SJCRH30 (cell line): ENCODE results near the gene COL5A2. TPM values are rescaled to one million over a fixed set of nuclear protein-coding genes. Genes with fewer than 3 reads are reported as not detected.

ENCODE experiments used
- DNase-seq, 2 experiments: peaks; one replicate each; pipeline ENCODE4 v3.0.0-alpha.2; 2015 to 2020
- H3K27ac ChIP-seq: fragments of 250-450 bp; sonication (Bioruptor Pico); 2 replicates; pipeline ENCODE4 v1.5.1; 2020; ENCODE audit warnings: mild to moderate bottlenecking, moderate library complexity
- H3K27me3 ChIP-seq: fragments of 250-450 bp; sonication (Bioruptor Pico); 2 replicates; pipeline ENCODE4 v1.5.1; 2020; ENCODE audit warnings: mild to moderate bottlenecking, moderate library complexity
- H3K36me3 ChIP-seq: fragments of 250-450 bp; sonication (Bioruptor Pico); 2 replicates; pipeline ENCODE4 v1.5.1; 2020; ENCODE audit warnings: mild to moderate bottlenecking, moderate library complexity
- H3K4me1 ChIP-seq: fragments of 250-450 bp; sonication (Bioruptor Pico); 2 replicates; pipeline ENCODE4 v1.5.1; 2020; ENCODE audit warnings: mild to moderate bottlenecking, moderate library complexity
- H3K4me3 ChIP-seq: fragments of 250-450 bp; sonication (Bioruptor Pico); 2 replicates; pipeline ENCODE4 v1.5.1; 2020; ENCODE audit warnings: mild to moderate bottlenecking, moderate library complexity
- H3K9me3 ChIP-seq: fragments of 250-450 bp; sonication (Bioruptor Pico); replicated peaks from 2 replicates; pipeline ENCODE4 v1.5.1; 2020; ENCODE audit warnings: mild to moderate bottlenecking, moderate library complexity
- total RNA-seq: library from RNA; depleted of rRNA; stranded (reverse); fragments of >200 nt; shearing (Covaris generic); gene quantifications from 2 replicates; pipeline ENCODE4 v1.2.3, GENCODE V29; 2014

COL5A2 gene
- total RNA-seq, 1 experiment from 2014 or later = 218 TPM

DNA sequence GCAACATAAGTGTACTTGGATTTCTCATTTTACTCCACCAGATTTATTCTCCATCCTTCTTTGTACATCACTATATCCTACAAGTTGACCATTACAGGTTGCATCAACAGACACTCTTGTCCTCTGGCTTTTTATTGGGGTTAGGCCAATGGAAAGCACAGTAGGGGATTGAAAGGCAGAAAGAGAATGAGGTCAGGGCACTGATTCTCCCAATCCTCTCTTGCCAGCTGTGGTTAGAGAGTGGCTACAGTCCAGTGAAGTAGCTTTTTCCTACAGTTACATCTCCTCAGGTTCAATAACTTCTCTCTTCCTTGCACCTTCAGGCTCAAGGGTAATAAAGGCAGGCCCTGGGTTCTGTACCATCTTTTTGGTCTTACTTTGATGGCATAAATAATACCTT lies 20.2 kb upstream of the COL5A2 start:
- H3K4me3 ChIP-seq = no peak overlapping the region
- H3K4me1 ChIP-seq = peaks cover 5% of the 10 kb centered on the region
- no peak for DNase-seq
- H3K36me3 ChIP-seq = no peaks in the 10 kb centered on the region
- no peaks in the 10 kb centered on the region for H3K27me3 ChIP-seq
- H3K27ac ChIP-seq = no peak overlapping the region
- 0 out of 2 replicates have a peak, but pooled peaks cover 7% of the 10 kb centered on the region for H3K9me3 ChIP-seq

GRCh38 chr2:189192766-189193165 lies 13.2 kb upstream of the COL5A2 start:
- no peaks in the 10 kb centered on the region for H3K36me3 ChIP-seq
- DNase-seq = no peak
- no peaks in the 10 kb centered on the region for H3K27me3 ChIP-seq
- H3K27ac ChIP-seq = no peak overlapping the region
- H3K4me1 ChIP-seq = 0 out of 2 replicates have a peak, but pooled peaks cover 3% of the 10 kb centered on the region
- H3K4me3 ChIP-seq = no peak overlapping the region
- H3K9me3 ChIP-seq = 0 out of 2 replicates have a peak, but pooled peaks cover 7% of the 10 kb centered on the region

DNA sequence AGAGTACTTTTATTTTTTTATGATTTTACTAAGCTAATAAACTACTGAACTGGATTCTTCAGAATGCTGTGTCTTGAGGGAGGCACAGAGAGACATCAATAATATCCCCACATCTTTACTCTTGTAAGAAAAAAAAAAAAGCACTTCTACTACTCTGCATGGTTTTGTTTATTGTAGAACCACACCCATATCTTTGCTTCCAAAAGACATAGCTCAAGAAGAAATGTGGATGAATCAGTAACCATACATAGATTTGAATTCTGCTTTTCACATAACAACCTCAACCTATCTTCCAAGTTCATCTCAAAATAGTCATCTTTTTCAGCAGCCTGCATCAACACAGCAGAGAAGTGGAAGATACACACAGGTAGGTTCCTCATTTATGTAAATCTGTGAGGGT lies 12.2 kb upstream of the COL5A2 start:
- no peak for DNase-seq
- no peak overlapping the region for H3K27ac ChIP-seq
- no peaks in the 10 kb centered on the region for H3K27me3 ChIP-seq
- 0 out of 2 replicates have a peak, but pooled peaks cover 3% of the 10 kb centered on the region for H3K4me1 ChIP-seq
- no peaks in the 10 kb centered on the region for H3K36me3 ChIP-seq
- H3K9me3 ChIP-seq = 0 out of 2 replicates have a peak, but pooled peaks cover 3% of the 10 kb centered on the region
- no peak overlapping the region for H3K4me3 ChIP-seq

- Histone ChIP-seq H3K27me3 (no peaks in the 10 kb centered on the region), H3K36me3 (no peaks in the 10 kb centered on the region), H3K27ac (no peak overlapping the region), H3K4me3 (no peak overlapping the region), H3K4me1 (0 out of 2 replicates have a peak, but pooled peaks cover 3% of the 10 kb centered on the region), H3K9me3 (no peaks in the 10 kb centered on the region)
- no peak for DNase-seq
Observed at GRCh38 chr2:189190685-189191084, 11.1 kb upstream of the COL5A2 start.

DNA sequence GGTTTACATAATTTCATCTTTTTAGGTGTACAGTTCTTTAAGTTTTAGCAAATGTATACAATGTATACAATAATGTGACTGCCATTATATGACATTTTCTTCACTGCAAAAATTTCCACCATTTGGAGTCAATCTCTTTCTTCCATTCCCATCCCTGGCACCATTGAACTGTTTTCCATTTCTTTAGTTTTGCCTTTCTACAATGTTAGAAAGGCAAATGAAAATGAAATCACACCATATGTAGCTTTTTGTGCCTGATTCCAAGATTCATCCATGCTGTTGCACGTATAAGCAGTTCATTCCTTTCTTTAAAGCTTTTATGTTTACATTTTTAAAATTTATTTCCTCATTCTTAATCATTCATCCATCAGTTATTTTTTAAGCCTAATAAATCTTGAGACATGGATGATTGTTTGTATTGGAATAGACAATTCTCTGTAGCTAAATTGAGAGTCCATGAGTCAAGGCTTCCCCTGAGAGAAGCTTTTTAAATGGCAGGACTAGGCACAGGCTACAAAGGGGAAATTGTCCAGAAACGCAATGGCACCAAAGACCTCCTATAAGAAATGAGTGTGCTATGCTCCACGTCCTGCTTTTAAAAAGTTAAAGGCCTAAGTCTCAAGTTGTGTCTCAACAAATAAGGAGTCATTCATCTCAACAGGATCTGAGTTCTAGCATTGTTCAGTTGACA lies 8.7 kb upstream of the COL5A2 start:
- H3K4me3 ChIP-seq = no peak overlapping the region
- 0 out of 2 replicates have a peak, but pooled peaks cover 3% of the 10 kb centered on the region for H3K4me1 ChIP-seq
- H3K27me3 ChIP-seq = no peaks in the 10 kb centered on the region
- no peak for DNase-seq
- H3K36me3 ChIP-seq = no peaks in the 10 kb centered on the region
- H3K27ac ChIP-seq = no peak overlapping the region
- no peaks in the 10 kb centered on the region for H3K9me3 ChIP-seq

DNA sequence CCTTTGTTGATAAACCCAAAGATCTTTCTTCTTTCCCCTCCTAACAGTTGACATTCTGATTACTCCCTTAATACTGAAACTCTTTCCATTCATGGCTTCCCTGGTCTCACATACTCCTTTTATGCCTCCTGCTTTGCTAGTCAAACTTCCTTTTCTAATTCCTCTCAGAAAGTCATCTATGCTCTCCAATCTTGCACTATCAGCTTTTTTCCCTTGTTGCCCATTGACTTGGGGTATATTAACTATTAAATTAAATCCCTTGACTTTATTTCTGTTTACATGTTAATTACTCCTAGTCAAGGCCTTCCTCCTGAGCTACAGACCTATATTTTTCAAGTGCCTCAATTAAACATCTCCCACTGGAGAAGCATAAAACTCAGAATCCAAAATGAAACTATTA lies 3.6 kb upstream of the COL5A2 start:
- H3K27me3 ChIP-seq = no peaks in the 10 kb centered on the region
- H3K4me1 ChIP-seq = peaks cover 7% of the 10 kb centered on the region
- H3K9me3 ChIP-seq = no peaks in the 10 kb centered on the region
- DNase-seq = no peak
- no peak overlapping the region for H3K4me3 ChIP-seq
- no peak overlapping the region for H3K27ac ChIP-seq
- no peaks in the 10 kb centered on the region for H3K36me3 ChIP-seq

GRCh38 chr2:189181706-189182105 lies 2.1 kb upstream of the COL5A2 start:
- H3K36me3 ChIP-seq = no peaks in the 10 kb centered on the region

GRCh38 chr2:189178726-189179569 lies 613 bp downstream of the COL5A2 start:
- Histone ChIP-seq H3K9me3 (no peaks in the 10 kb centered on the region), H3K27ac (peak overlapping the region; percentile 71), H3K27me3 (no peaks in the 10 kb centered on the region), H3K4me3 (peak overlapping the region; percentile 66), H3K36me3 (no peaks in the 10 kb centered on the region), H3K4me1 (peaks cover 24% of the 10 kb centered on the region)
- DNase-seq = peak; percentile 87 to 96

More at GRCh38 chr2:189181706-189182105, 2.1 kb upstream of the COL5A2 start:
- DNase-seq = no peak
- peaks cover 19% of the 10 kb centered on the region for H3K4me1 ChIP-seq
- H3K27me3 ChIP-seq = no peaks in the 10 kb centered on the region
- no peaks in the 10 kb centered on the region for H3K9me3 ChIP-seq
- no peak overlapping the region for H3K27ac ChIP-seq
- H3K4me3 ChIP-seq = no peak overlapping the region

- DNase-seq = peak in 1 of 2 experiments; percentile 75
Observed at GRCh38 chr2:189178054-189178453, 1.5 kb downstream of the COL5A2 start.

GRCh38 chr2:189177251-189177840 lies 2.2 kb downstream of the COL5A2 start:
- H3K9me3 ChIP-seq = no peaks in the 10 kb centered on the region
- H3K4me1 ChIP-seq = peaks cover 24% of the 10 kb centered on the region
- peak overlapping the region; percentile 71; the same call in 1 of the 2 replicates for H3K27ac ChIP-seq
- H3K4me3 ChIP-seq = peak overlapping the region; percentile 66
- no peak for DNase-seq
- H3K27me3 ChIP-seq = no peaks in the 10 kb centered on the region
- H3K36me3 ChIP-seq = no peaks in the 10 kb centered on the region

More at GRCh38 chr2:189178054-189178453, 1.5 kb downstream of the COL5A2 start:
- no peaks in the 10 kb centered on the region for H3K9me3 ChIP-seq
- H3K4me1 ChIP-seq = peaks cover 24% of the 10 kb centered on the region
- H3K4me3 ChIP-seq = peak overlapping the region; percentile 66
- H3K27me3 ChIP-seq = no peaks in the 10 kb centered on the region
- H3K27ac ChIP-seq = peak overlapping the region; percentile 71
- no peaks in the 10 kb centered on the region for H3K36me3 ChIP-seq

GRCh38 chr2:189176516-189176915 lies 3.0 kb downstream of the COL5A2 start:
- Histone ChIP-seq H3K9me3 (no peaks in the 10 kb centered on the region), H3K27ac (no peak overlapping the region), H3K36me3 (no peaks in the 10 kb centered on the region), H3K4me1 (peaks cover 30% of the 10 kb centered on the region), H3K27me3 (no peaks in the 10 kb centered on the region), H3K4me3 (no peak overlapping the region)
- DNase-seq = no peak

DNA sequence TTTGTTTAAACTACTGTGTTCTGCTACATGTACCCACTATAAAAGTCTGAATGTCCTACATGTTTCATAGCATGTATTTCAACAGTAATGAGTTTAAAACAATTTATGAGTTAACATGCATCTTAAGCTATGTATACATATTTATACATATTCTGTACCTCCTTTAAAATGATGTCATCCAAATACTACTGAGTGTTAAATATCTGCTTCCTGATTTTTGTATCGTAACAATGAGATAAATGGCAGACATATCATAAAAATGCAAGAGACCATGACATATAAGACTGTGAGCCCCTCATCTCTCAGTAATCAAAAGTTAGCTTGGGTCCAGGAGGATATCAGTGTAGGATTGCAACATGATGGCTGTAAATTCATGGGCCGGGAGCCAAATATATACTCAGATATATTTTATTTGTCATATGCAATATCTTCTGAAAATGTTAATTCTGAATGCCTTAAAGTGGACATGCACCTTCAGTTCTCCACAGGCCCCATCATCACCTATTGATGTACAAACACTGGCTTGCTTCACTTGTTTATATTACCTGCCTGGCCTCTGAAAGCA lies 3.6 kb downstream of the COL5A2 start:
- Histone ChIP-seq H3K27ac (no peak overlapping the region), H3K4me1 (peaks cover 30% of the 10 kb centered on the region), H3K4me3 (no peak overlapping the region), H3K36me3 (no peaks in the 10 kb centered on the region), H3K9me3 (no peaks in the 10 kb centered on the region), H3K27me3 (no peaks in the 10 kb centered on the region)
- no peak for DNase-seq

DNA sequence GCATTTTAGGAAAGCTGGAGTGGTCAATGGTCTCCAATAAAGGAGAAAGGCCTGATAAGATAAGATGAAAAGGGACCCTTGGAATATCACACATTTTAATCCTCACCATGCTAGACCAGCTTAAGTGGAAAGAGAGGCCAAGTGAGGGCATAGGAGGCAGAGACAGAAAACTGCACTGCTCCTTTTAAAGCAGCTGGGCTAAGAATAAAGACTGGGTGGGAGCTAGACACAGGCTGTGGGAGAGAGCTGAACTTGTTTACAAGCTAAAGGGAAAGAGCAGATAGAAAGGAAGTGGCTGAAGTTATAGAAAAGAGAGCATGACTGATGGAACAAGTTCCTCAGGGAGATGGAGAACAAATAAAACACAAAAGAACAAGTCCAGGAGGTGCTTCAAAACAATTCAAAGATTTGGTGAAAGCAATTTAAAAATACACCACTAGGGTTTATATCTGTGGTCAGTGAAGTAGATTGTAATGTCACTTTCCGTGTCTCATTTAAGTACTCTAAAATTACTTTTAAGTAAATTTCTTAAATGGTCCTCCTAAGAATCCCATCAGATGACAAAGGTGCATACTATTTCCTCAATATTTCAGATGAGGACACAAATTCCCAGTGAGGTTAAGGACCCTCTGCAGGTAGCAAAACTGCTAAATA lies 7.5 kb downstream of the COL5A2 start:
- Histone ChIP-seq H3K27me3 (no peaks in the 10 kb centered on the region), H3K4me1 (peaks cover 17% of the 10 kb centered on the region), H3K36me3 (no peaks in the 10 kb centered on the region), H3K4me3 (no peak overlapping the region), H3K9me3 (no peaks in the 10 kb centered on the region), H3K27ac (no peak overlapping the region; the same call in 1 of the 2 replicates)
- DNase-seq = peak in 1 of 2 experiments; percentile 61

DNA sequence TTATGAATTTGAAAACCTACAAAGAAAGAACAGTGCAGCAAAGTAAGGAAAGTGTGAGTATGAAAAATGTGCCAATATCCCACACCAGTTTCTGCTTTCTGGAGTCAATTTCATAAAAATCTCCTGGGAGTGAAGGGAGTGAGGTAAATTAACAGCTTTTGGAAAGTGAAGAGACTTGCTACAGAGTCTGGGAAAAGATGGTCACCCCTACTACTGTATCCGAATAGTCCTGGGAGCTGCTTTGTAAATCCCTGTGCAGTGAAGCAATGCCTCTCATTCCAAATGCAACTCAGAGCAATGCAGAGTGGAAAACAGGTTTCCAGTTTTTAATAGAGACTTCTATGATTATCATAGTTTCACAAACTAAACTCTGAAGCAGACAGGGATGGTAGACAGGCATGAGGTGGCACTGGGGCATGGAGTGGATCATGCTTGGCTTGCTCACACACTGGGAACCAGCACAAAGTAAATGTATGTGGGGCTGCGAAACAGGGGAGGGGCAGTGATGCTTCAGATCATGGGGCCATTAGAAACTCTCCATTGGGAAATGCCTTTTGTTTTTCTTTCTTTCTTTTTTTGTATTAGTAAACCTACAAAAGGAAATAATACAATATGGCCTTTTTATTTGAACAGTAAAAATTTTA lies 10.6 kb downstream of the COL5A2 start:
- H3K36me3 ChIP-seq = no peaks in the 10 kb centered on the region
- no peak overlapping the region for H3K27ac ChIP-seq
- DNase-seq = no peak
- peaks cover 38% of the 10 kb centered on the region for H3K4me1 ChIP-seq
- H3K4me3 ChIP-seq = no peak overlapping the region
- no peaks in the 10 kb centered on the region for H3K27me3 ChIP-seq
- H3K9me3 ChIP-seq = no peaks in the 10 kb centered on the region
